SK-N-SH treated with all-trans-retinoic acid at 6 μM for 48 hours (cell line): ENCODE data around the gene SMG9.

ENCODE experiments used
- ATAC-seq: fragments of 200-7000 bp; cut with Tn5 transposase; 3 replicates; pipeline ENCODE4 v1.9.1; 2020; ENCODE audit warnings: mild to moderate bottlenecking, moderate library complexity
- ARNTL ChIP-seq: fragments of 450-650 bp; formaldehyde crosslinking; IDR thresholded peaks from 2 replicates; pipeline ENCODE4 v1.5.0; 2020; ENCODE audit warnings: low read depth, mild to moderate bottlenecking, moderate library complexity, borderline replicate concordance
- BACH2 ChIP-seq: fragments of 250-450 bp; sonication (Bioruptor Pico); IDR thresholded peaks from 2 replicates; pipeline ENCODE4 v1.9.0; 2021; ENCODE audit warnings: mild to moderate bottlenecking, borderline replicate concordance
- CREB5 ChIP-seq: fragments of 250-450 bp; sonication (Bioruptor Pico); IDR thresholded peaks from 2 replicates; pipeline ENCODE4 v1.5.1; 2020; ENCODE audit warnings: low read depth, mild to moderate bottlenecking, moderate library complexity
- CSDC2 ChIP-seq: fragments of 250-450 bp; sonication (Bioruptor Pico); IDR thresholded peaks from 2 replicates; pipeline ENCODE4 v1.5.0; 2020; ENCODE audit warnings: mild to moderate bottlenecking, moderate library complexity
- ESRRG ChIP-seq: fragments of 250-450 bp; sonication (Bioruptor Pico); IDR thresholded peaks from 2 replicates; pipeline ENCODE4 v1.6.1; 2021; ENCODE audit warnings: mild to moderate bottlenecking
- GLIS3 ChIP-seq: fragments of 250-450 bp; sonication (Bioruptor Pico); IDR thresholded peaks from 2 replicates; pipeline ENCODE4 v1.5.0; 2020; ENCODE audit warnings: mild to moderate bottlenecking, moderate library complexity
- ISL1 ChIP-seq: fragments of 250-450 bp; sonication (Bioruptor Pico); IDR thresholded peaks from 2 replicates; pipeline ENCODE4 v2.1.2; 2022; ENCODE audit warnings: mild to moderate bottlenecking, moderate library complexity
- OSR1 ChIP-seq: fragments of 250-450 bp; sonication (Bioruptor Pico); IDR thresholded peaks from 2 replicates; pipeline ENCODE4 v1.8.0; 2022; ENCODE audit warnings: moderate library complexity, mild to moderate bottlenecking, inconsistent platforms
- PATZ1 ChIP-seq: fragments of 250-450 bp; sonication (Bioruptor Pico); IDR thresholded peaks from 2 replicates; pipeline ENCODE4 v1.8.0; 2020; ENCODE audit warnings: mild to moderate bottlenecking, moderate library complexity, borderline replicate concordance
- RARB ChIP-seq: fragments of 250-450 bp; sonication (Bioruptor Pico); IDR thresholded peaks from 2 replicates; pipeline ENCODE4 v1.8.0; 2021; ENCODE audit warnings: mild to moderate bottlenecking, moderate library complexity
- TCF4 ChIP-seq: fragments of 250-450 bp; sonication (Bioruptor Pico); IDR thresholded peaks from 2 replicates; pipeline ENCODE4 v1.8.0; 2021; ENCODE audit warnings: mild to moderate bottlenecking, moderate library complexity, borderline replicate concordance
- TOX ChIP-seq: fragments of 250-450 bp; sonication (Bioruptor Pico); IDR thresholded peaks from 2 replicates; pipeline ENCODE4 v1.8.0; 2021; ENCODE audit warnings: mild to moderate bottlenecking, moderate library complexity, borderline replicate concordance
- ZFP3 ChIP-seq: fragments of 250-450 bp; sonication (Bioruptor Pico); IDR thresholded peaks from 2 replicates; pipeline ENCODE4 v1.5.0; 2020; ENCODE audit warnings: mild to moderate bottlenecking, moderate library complexity
- ZFP30 ChIP-seq: fragments of 450-650 bp; formaldehyde crosslinking; IDR thresholded peaks from 2 replicates; pipeline ENCODE4 v1.5.0; 2022; ENCODE audit warnings: mild to moderate bottlenecking, moderate library complexity
- ZNF565 ChIP-seq: fragments of 450-650 bp; formaldehyde crosslinking; conservative IDR thresholded peaks from 2 replicates; pipeline ENCODE4 v1.5.0; 2020; ENCODE audit warnings: low read depth, mild to moderate bottlenecking, moderate library complexity
- ZNF70 ChIP-seq: fragments of 450-650 bp; formaldehyde crosslinking; IDR thresholded peaks from 2 replicates; pipeline ENCODE4 v1.5.0; 2020; ENCODE audit warnings: mild to moderate bottlenecking, moderate library complexity
- ZNF8 ChIP-seq: fragments of 450-650 bp; formaldehyde crosslinking; IDR thresholded peaks from 2 replicates; pipeline ENCODE4 v1.5.0; 2020; ENCODE audit warnings: mild to moderate bottlenecking, moderate library complexity
- TF ChIP-seq, protein P1 (sequence below): fragments of 250-450 bp; sonication (Bioruptor Pico); IDR thresholded peaks from 2 replicates; pipeline ENCODE4 v1.5.1; 2021; ENCODE audit warnings: mild to moderate bottlenecking, moderate library complexity
- TF ChIP-seq, protein P2 (sequence below): fragments of 250-450 bp; sonication (Bioruptor Pico); IDR thresholded peaks from 2 replicates; pipeline ENCODE4 v1.5.0; 2020; ENCODE audit warnings: mild to moderate bottlenecking, moderate library complexity

SMG9 gene

GRCh38 chr19:43684326-43684725 is 70.4 kb downstream of the SMG9 start:
- TF ChIP-seq ZFP3 (CRISPR knock-in tag) (no peak), ESRRG (CRISPR knock-in tag) (no peak), TOX (CRISPR knock-in tag) (no peak), ZFP30 (CRISPR knock-in tag) (no peak), ZNF565 (CRISPR knock-in tag) (no peak), ISL1 (CRISPR knock-in tag) (no peak)
- TF ChIP-seq, protein P1, sequence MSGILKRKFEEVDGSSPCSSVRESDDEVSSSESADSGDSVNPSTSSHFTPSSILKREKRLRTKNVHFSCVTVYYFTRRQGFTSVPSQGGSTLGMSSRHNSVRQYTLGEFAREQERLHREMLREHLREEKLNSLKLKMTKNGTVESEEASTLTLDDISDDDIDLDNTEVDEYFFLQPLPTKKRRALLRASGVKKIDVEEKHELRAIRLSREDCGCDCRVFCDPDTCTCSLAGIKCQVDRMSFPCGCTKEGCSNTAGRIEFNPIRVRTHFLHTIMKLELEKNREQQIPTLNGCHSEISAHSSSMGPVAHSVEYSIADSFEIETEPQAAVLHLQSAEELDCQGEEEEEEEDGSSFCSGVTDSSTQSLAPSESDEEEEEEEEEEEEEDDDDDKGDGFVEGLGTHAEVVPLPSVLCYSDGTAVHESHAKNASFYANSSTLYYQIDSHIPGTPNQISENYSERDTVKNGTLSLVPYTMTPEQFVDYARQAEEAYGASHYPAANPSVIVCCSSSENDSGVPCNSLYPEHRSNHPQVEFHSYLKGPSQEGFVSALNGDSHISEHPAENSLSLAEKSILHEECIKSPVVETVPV, result no peak
- TF ChIP-seq, protein P2, sequence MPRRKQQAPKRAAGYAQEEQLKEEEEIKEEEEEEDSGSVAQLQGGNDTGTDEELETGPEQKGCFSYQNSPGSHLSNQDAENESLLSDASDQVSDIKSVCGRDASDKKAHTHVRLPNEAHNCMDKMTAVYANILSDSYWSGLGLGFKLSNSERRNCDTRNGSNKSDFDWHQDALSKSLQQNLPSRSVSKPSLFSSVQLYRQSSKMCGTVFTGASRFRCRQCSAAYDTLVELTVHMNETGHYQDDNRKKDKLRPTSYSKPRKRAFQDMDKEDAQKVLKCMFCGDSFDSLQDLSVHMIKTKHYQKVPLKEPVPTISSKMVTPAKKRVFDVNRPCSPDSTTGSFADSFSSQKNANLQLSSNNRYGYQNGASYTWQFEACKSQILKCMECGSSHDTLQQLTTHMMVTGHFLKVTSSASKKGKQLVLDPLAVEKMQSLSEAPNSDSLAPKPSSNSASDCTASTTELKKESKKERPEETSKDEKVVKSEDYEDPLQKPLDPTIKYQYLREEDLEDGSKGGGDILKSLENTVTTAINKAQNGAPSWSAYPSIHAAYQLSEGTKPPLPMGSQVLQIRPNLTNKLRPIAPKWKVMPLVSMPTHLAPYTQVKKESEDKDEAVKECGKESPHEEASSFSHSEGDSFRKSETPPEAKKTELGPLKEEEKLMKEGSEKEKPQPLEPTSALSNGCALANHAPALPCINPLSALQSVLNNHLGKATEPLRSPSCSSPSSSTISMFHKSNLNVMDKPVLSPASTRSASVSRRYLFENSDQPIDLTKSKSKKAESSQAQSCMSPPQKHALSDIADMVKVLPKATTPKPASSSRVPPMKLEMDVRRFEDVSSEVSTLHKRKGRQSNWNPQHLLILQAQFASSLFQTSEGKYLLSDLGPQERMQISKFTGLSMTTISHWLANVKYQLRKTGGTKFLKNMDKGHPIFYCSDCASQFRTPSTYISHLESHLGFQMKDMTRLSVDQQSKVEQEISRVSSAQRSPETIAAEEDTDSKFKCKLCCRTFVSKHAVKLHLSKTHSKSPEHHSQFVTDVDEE (CRISPR knock-in tag), result no peak
- ATAC-seq, result no peak

DNA sequence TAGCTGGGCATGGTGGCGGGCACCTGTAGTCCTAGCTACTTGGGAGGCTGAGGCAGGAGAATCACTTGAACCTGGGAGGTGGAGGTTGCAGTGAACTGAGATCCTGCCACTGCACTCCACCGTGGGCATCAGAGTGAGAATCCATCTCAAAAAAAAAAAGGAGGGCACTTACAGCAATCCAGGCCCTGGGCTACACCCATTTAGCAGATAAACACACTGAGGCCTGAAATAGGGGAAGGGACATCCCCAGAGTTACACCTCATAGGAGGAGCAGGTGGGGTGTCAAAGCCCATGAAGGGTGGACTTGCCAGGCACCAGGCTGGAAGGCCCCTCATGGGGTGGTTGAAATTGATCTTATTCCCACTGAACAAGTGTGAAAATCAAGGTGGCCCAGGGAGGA is 70.9 kb downstream of the SMG9 start:
- ATAC-seq, result no peak
- TF ChIP-seq ZNF70 (CRISPR knock-in tag) (no peak), OSR1 (CRISPR knock-in tag) (no peak), PATZ1 (CRISPR knock-in tag) (no peak), ZFP30 (CRISPR knock-in tag) (no peak), CSDC2 (no peak), GLIS3 (CRISPR knock-in tag) (no peak), ZFP3 (CRISPR knock-in tag) (no peak), ARNTL (CRISPR knock-in tag) (no peak), ISL1 (CRISPR knock-in tag) (no peak), ZNF8 (no peak), ESRRG (CRISPR knock-in tag) (no peak), ZNF565 (CRISPR knock-in tag) (no peak), TCF4 (CRISPR knock-in tag) (no peak), CREB5 (CRISPR knock-in tag) (no peak), RARB (CRISPR knock-in tag) (no peak), BACH2 (no peak)
- TF ChIP-seq, protein P2 (CRISPR knock-in tag), result no peak
- TF ChIP-seq, protein P1, result no peak
